Dermis microvascular lymphatic vessel endothelial cell (primary cell): Measurements from ENCODE around the gene GGT7. TPM values are rescaled to one million over a fixed set of nuclear protein-coding genes. Genes with fewer than 3 reads are reported as not detected.

Experiments
- DNase-seq, 2 donors: peaks; one replicate each; pipeline versions ENCODE4 v3.0.0 to v3.0.0-alpha.2; 2010; ENCODE audit warnings: low read depth in 2 of 2
- total RNA-seq: library from RNA; depleted of rRNA; stranded (reverse); fragments of >200 nt; gene quantifications from 2 replicates; pipeline ENCODE4 v1.2.1, GENCODE V29; 2014

The GGT7 gene
- total RNA-seq, 1 donor from 2014 or later: 1.5 TPM

GRCh38 chr20:34797012-34797995 lies 75.4 kb downstream of the GGT7 start:
- DNase-seq: no peak

Other genes starting within 250 kb of the GGT7 start
- gene PIGU, start 195.8 kb downstream of the GGT7 start, total RNA-seq: 3.9 and 5.9 TPM in 2 replicates
- gene TP53INP2, start 168.5 kb downstream of the GGT7 start, total RNA-seq: 3.3 and 6.7 TPM in 2 replicates
- 3.3 and 5.3 TPM in 2 replicates for gene NCOA6, start 47.2 kb downstream of the GGT7 start, total RNA-seq
- 51.3 and 57.6 TPM in 2 replicates for gene ACSS2, start 3.8 kb upstream of the GGT7 start, total RNA-seq
- 63.9 and 71.9 TPM in 2 replicates for gene GSS, start 83.0 kb upstream of the GGT7 start, total RNA-seq
- under 0.01 TPM in 1 of 2 replicates, not detected in the other for gene MYH7B, start 83.0 kb upstream of the GGT7 start, total RNA-seq
- 68.9 and 99.4 TPM in 2 replicates for gene TRPC4AP, start 220.0 kb upstream of the GGT7 start, total RNA-seq